IPS-18a (cell line): Measurements from ENCODE around the gene SART1.
"Not testable (repeated sequence)": the region's sequence is repeated elsewhere in the genome, so short reads cannot be mapped to it uniquely, and the experiment has no call there.

Experiments
- H3K27ac ChIP-seq: one replicate; pipeline ENCODE4 v1.5.1; 2013; ENCODE audit warnings: low read length
- H3K27me3 ChIP-seq: one replicate; pipeline ENCODE4 v1.6.1; 2013; ENCODE audit warnings: mild to moderate bottlenecking, low read length; ENCODE audit not compliant: control insufficient read depth, insufficient read depth
- H3K36me3 ChIP-seq: one replicate; pipeline ENCODE4 v1.6.1; 2013; ENCODE audit warnings: low read depth, low read length; ENCODE audit not compliant: control insufficient read depth
- H3K4me1 ChIP-seq: one replicate; pipeline ENCODE4 v1.6.1; 2013; ENCODE audit warnings: low read depth, low read length; ENCODE audit not compliant: control insufficient read depth
- H3K4me3 ChIP-seq: one replicate; pipeline ENCODE4 v1.5.1; 2013; ENCODE audit warnings: low read length
- H3K9ac ChIP-seq: one replicate; pipeline ENCODE4 v1.6.1; 2013; ENCODE audit warnings: mild to moderate bottlenecking, low read length, moderate library complexity
- H3K9me3 ChIP-seq: one replicate; pipeline ENCODE4 v1.6.1; 2013; ENCODE audit warnings: low read depth, low read length; ENCODE audit not compliant: control insufficient read depth

SART1 gene

GRCh38 chr11:65941720-65942310 lies 19.7 kb upstream of the SART1 start:
- H3K27ac ChIP-seq = no peak overlapping the region
- H3K36me3 ChIP-seq = no peaks in the 10 kb centered on the region

GRCh38 chr11:65942531-65942930 lies 19.0 kb upstream of the SART1 start:
- Histone ChIP-seq H3K9ac (no peak overlapping the region), H3K27ac (no peak overlapping the region), H3K27me3 (no peaks in the 10 kb centered on the region), H3K4me1 (peaks cover 18% of the 10 kb centered on the region), H3K36me3 (no peaks in the 10 kb centered on the region), H3K4me3 (no peak overlapping the region), H3K9me3 (no peaks in the 10 kb centered on the region)

More at GRCh38 chr11:65941720-65942310, 19.7 kb upstream of the SART1 start:
- Histone ChIP-seq H3K27me3 (no peaks in the 10 kb centered on the region), H3K9ac (no peak overlapping the region), H3K9me3 (no peaks in the 10 kb centered on the region), H3K4me1 (peaks cover 15% of the 10 kb centered on the region), H3K4me3 (no peak overlapping the region)

- H3K4me1 ChIP-seq = peaks cover 18% of the 10 kb centered on the region
These were observed 17.3 kb upstream of the SART1 start for GRCh38 chr11:65944191-65944590.

GRCh38 chr11:65944767-65945166 lies 16.8 kb upstream of the SART1 start:
- Histone ChIP-seq H3K9ac (peak overlapping the region; percentile 44), H3K4me3 (no peak overlapping the region), H3K9me3 (no peaks in the 10 kb centered on the region), H3K27ac (no peak overlapping the region), H3K4me1 (peaks cover 18% of the 10 kb centered on the region), H3K36me3 (no peaks in the 10 kb centered on the region), H3K27me3 (no peaks in the 10 kb centered on the region)

More at GRCh38 chr11:65944191-65944590, 17.3 kb upstream of the SART1 start:
- no peak overlapping the region for H3K4me3 ChIP-seq
- no peak overlapping the region for H3K27ac ChIP-seq
- H3K9ac ChIP-seq = no peak overlapping the region
- H3K36me3 ChIP-seq = no peaks in the 10 kb centered on the region
- no peaks in the 10 kb centered on the region for H3K9me3 ChIP-seq
- no peaks in the 10 kb centered on the region for H3K27me3 ChIP-seq

- H3K27me3 ChIP-seq = no peaks in the 10 kb centered on the region
- peak within 1 kb of the TSS; percentile 72 for H3K27ac ChIP-seq
- H3K4me3 ChIP-seq = peak within 1 kb of the TSS; percentile 55
- H3K9me3 ChIP-seq = no peaks in the 10 kb centered on the region
- no peaks in the 10 kb centered on the region for H3K36me3 ChIP-seq
- peaks cover 18% of the 10 kb centered on the region for H3K4me1 ChIP-seq
- H3K9ac ChIP-seq = peak within 1 kb of the TSS; percentile 44
These were observed 16.1 kb upstream of the SART1 start, which contains the start of gene TSGA10IP for GRCh38 chr11:65945430-65945911. Gene TSGA10IP (plus strand): TSS chr11:65945480. CDS start chr11:65945676, 196 bp downstream.

- Histone ChIP-seq H3K27me3 (no peaks in the 10 kb centered on the region), H3K4me1 (peaks cover 18% of the 10 kb centered on the region), H3K9ac (peak overlapping the region; percentile 44), H3K4me3 (peak overlapping the region; percentile 55), H3K36me3 (no peaks in the 10 kb centered on the region), H3K9me3 (no peaks in the 10 kb centered on the region), H3K27ac (peak overlapping the region; percentile 72)
These were observed 15.5 kb upstream of the SART1 start for GRCh38 chr11:65945941-65946558.

- no peak overlapping the region for H3K27ac ChIP-seq
- no peaks in the 10 kb centered on the region for H3K27me3 ChIP-seq
- no peaks in the 10 kb centered on the region for H3K9me3 ChIP-seq
- no peaks in the 10 kb centered on the region for H3K36me3 ChIP-seq
- peaks cover 18% of the 10 kb centered on the region for H3K4me1 ChIP-seq
- H3K9ac ChIP-seq = no peak overlapping the region
- H3K4me3 ChIP-seq = no peak overlapping the region
These were observed 14.9 kb upstream of the SART1 start for GRCh38 chr11:65946655-65947054.

- Histone ChIP-seq H3K9me3 (no peaks in the 10 kb centered on the region), H3K9ac (no peak overlapping the region), H3K4me1 (peaks cover 18% of the 10 kb centered on the region), H3K4me3 (no peak overlapping the region), H3K27ac (no peak overlapping the region), H3K36me3 (no peaks in the 10 kb centered on the region), H3K27me3 (no peaks in the 10 kb centered on the region)
These were observed 14.4 kb upstream of the SART1 start for GRCh38 chr11:65947133-65947532.

- no peaks in the 10 kb centered on the region for H3K36me3 ChIP-seq
- no peaks in the 10 kb centered on the region for H3K27me3 ChIP-seq
- peaks cover 18% of the 10 kb centered on the region for H3K4me1 ChIP-seq
- no peaks in the 10 kb centered on the region for H3K9me3 ChIP-seq
- no peak overlapping the region for H3K9ac ChIP-seq
- no peak overlapping the region for H3K27ac ChIP-seq
- no peak overlapping the region for H3K4me3 ChIP-seq
These were observed 13.9 kb upstream of the SART1 start for GRCh38 chr11:65947603-65948125.

- not testable (repeated sequence) for H3K9ac ChIP-seq, H3K4me1 ChIP-seq, H3K9me3 ChIP-seq, H3K27me3 ChIP-seq, H3K36me3 ChIP-seq, H3K27ac ChIP-seq, H3K4me3 ChIP-seq
These were observed 10.8 kb upstream of the SART1 start for GRCh38 chr11:65950711-65951110.

GRCh38 chr11:65951641-65952040 lies 9.9 kb upstream of the SART1 start:
- not testable (repeated sequence) for H3K9me3 ChIP-seq, H3K36me3 ChIP-seq, H3K4me1 ChIP-seq, H3K27ac ChIP-seq, H3K9ac ChIP-seq, H3K4me3 ChIP-seq, H3K27me3 ChIP-seq
